Measurements from ENCODE around the gene EGFL7.

EGFL7 gene

GRCh38 chr9:136645352-136645902, 17.3 kb upstream of the EGFL7 start:
- Histone ChIP-seq H3K9me3 (ENCODE audit: control insufficient read depth, low read length) (no peaks in the 10 kb centered on the region), H3K27me3 (ENCODE audit: control insufficient read depth, insufficient read depth, low read length, poor library complexity, severe bottlenecking) (peaks cover 12% of the 10 kb centered on the region), H3K4me1 (ENCODE audit: control insufficient read depth, insufficient read depth, low read length) (peaks cover 28% of the 10 kb centered on the region), H3K4me3 (ENCODE audit: insufficient read depth, low read depth, low read length) (no peak overlapping the region), H3K36me3 (ENCODE audit: control insufficient read depth, insufficient read depth, low read length) (no peaks in the 10 kb centered on the region), H3K27ac (ENCODE audit: insufficient read depth, low read depth, low read length, poor library complexity, severe bottlenecking) (no peak overlapping the region)
- WGBS, 2 experiments: 91% methylated on average over 18 of the region's 18 CpGs

GRCh38 chr9:136645903-136646754, 16.6 kb upstream of the EGFL7 start:
- Histone ChIP-seq H3K9me3 (ENCODE audit: control insufficient read depth, low read length) (no peaks in the 10 kb centered on the region), H3K4me3 (ENCODE audit: insufficient read depth, low read depth, low read length) (no peak overlapping the region), H3K27ac (ENCODE audit: insufficient read depth, low read depth, low read length, poor library complexity, severe bottlenecking) (no peak overlapping the region)

GRCh38 chr9:136646827-136647711, 15.6 kb upstream of the EGFL7 start:
- Histone ChIP-seq H3K27me3 (ENCODE audit: control insufficient read depth, insufficient read depth, low read length, poor library complexity, severe bottlenecking) (peaks cover 12% of the 10 kb centered on the region), H3K4me1 (ENCODE audit: control insufficient read depth, insufficient read depth, low read length) (peaks cover 28% of the 10 kb centered on the region), H3K36me3 (ENCODE audit: control insufficient read depth, insufficient read depth, low read length) (no peaks in the 10 kb centered on the region), H3K9me3 (ENCODE audit: control insufficient read depth, low read length) (no peaks in the 10 kb centered on the region), H3K27ac (ENCODE audit: insufficient read depth, low read depth, low read length, poor library complexity, severe bottlenecking) (no peak overlapping the region), H3K4me3 (ENCODE audit: insufficient read depth, low read depth, low read length) (no peak overlapping the region)
- 87 to 89% methylated on average over 29 of the region's 29 CpGs for WGBS, 2 experiments

More at GRCh38 chr9:136645903-136646754, 16.6 kb upstream of the EGFL7 start:
- peaks cover 28% of the 10 kb centered on the region for H3K4me1 ChIP-seq (ENCODE audit: control insufficient read depth, insufficient read depth, low read length)
- no peaks in the 10 kb centered on the region for H3K36me3 ChIP-seq (ENCODE audit: control insufficient read depth, insufficient read depth, low read length)
- 83 to 85% methylated on average over 40 of the region's 40 CpGs for WGBS, 2 experiments
- H3K27me3 ChIP-seq (ENCODE audit: control insufficient read depth, insufficient read depth, low read length, poor library complexity, severe bottlenecking): peaks cover 12% of the 10 kb centered on the region

GRCh38 chr9:136648751-136649150, 14.0 kb upstream of the EGFL7 start:
- Histone ChIP-seq H3K4me3 (ENCODE audit: insufficient read depth, low read depth, low read length) (no peak overlapping the region), H3K4me1 (ENCODE audit: control insufficient read depth, insufficient read depth, low read length) (peaks cover 28% of the 10 kb centered on the region), H3K36me3 (ENCODE audit: control insufficient read depth, insufficient read depth, low read length) (no peaks in the 10 kb centered on the region), H3K27me3 (ENCODE audit: control insufficient read depth, insufficient read depth, low read length, poor library complexity, severe bottlenecking) (peaks cover 6% of the 10 kb centered on the region), H3K27ac (ENCODE audit: insufficient read depth, low read depth, low read length, poor library complexity, severe bottlenecking) (no peak overlapping the region), H3K9me3 (ENCODE audit: control insufficient read depth, low read length) (no peaks in the 10 kb centered on the region)
- 91 to 92% methylated on average over 15 to 16 of the region's 16 CpGs for WGBS, 2 experiments

- H3K4me1 ChIP-seq (ENCODE audit: control insufficient read depth, insufficient read depth, low read length): peaks cover 17% of the 10 kb centered on the region
- H3K4me3 ChIP-seq (ENCODE audit: insufficient read depth, low read depth, low read length): no peak overlapping the region
- H3K27me3 ChIP-seq (ENCODE audit: control insufficient read depth, insufficient read depth, low read length, poor library complexity, severe bottlenecking): no peaks in the 10 kb centered on the region
- no peaks in the 10 kb centered on the region for H3K9me3 ChIP-seq (ENCODE audit: control insufficient read depth, low read length)
- H3K27ac ChIP-seq (ENCODE audit: insufficient read depth, low read depth, low read length, poor library complexity, severe bottlenecking): no peak overlapping the region
- H3K36me3 ChIP-seq (ENCODE audit: control insufficient read depth, insufficient read depth, low read length): no peaks in the 10 kb centered on the region
- WGBS, 2 experiments: 95 to 96% methylated on average over 7 to 8 of the region's 8 CpGs
Measured at GRCh38 chr9:136650021-136650420, 12.7 kb upstream of the EGFL7 start.

GRCh38 chr9:136650648-136651047, 12.1 kb upstream of the EGFL7 start:
- Histone ChIP-seq H3K36me3 (ENCODE audit: control insufficient read depth, insufficient read depth, low read length) (no peaks in the 10 kb centered on the region), H3K4me3 (ENCODE audit: insufficient read depth, low read depth, low read length) (no peak overlapping the region), H3K27ac (ENCODE audit: insufficient read depth, low read depth, low read length, poor library complexity, severe bottlenecking) (no peak overlapping the region), H3K4me1 (ENCODE audit: control insufficient read depth, insufficient read depth, low read length) (peaks cover 12% of the 10 kb centered on the region), H3K9me3 (ENCODE audit: control insufficient read depth, low read length) (no peaks in the 10 kb centered on the region), H3K27me3 (ENCODE audit: control insufficient read depth, insufficient read depth, low read length, poor library complexity, severe bottlenecking) (no peaks in the 10 kb centered on the region)
- 94 to 96% methylated on average over 10 of the region's 10 CpGs for WGBS, 2 experiments

- H3K4me3 ChIP-seq (ENCODE audit: insufficient read depth, low read depth, low read length): no peak overlapping the region
- no peaks in the 10 kb centered on the region for H3K36me3 ChIP-seq (ENCODE audit: control insufficient read depth, insufficient read depth, low read length)
- no peaks in the 10 kb centered on the region for H3K27me3 ChIP-seq (ENCODE audit: control insufficient read depth, insufficient read depth, low read length, poor library complexity, severe bottlenecking)
- no peaks in the 10 kb centered on the region for H3K9me3 ChIP-seq (ENCODE audit: control insufficient read depth, low read length)
- H3K4me1 ChIP-seq (ENCODE audit: control insufficient read depth, insufficient read depth, low read length): no peaks in the 10 kb centered on the region
- WGBS, 2 experiments: 93 to 97% methylated on average over 11 of the region's 11 CpGs
- H3K27ac ChIP-seq (ENCODE audit: insufficient read depth, low read depth, low read length, poor library complexity, severe bottlenecking): no peak overlapping the region
Measured at GRCh38 chr9:136651860-136652259, 10.9 kb upstream of the EGFL7 start.

GRCh38 chr9:136653323-136654079, 9.2 kb upstream of the EGFL7 start:
- no peaks in the 10 kb centered on the region for H3K36me3 ChIP-seq (ENCODE audit: control insufficient read depth, insufficient read depth, low read length)
- H3K27me3 ChIP-seq (ENCODE audit: control insufficient read depth, insufficient read depth, low read length, poor library complexity, severe bottlenecking): no peaks in the 10 kb centered on the region
- H3K4me3 ChIP-seq (ENCODE audit: insufficient read depth, low read depth, low read length): no peak overlapping the region
- no peak overlapping the region for H3K27ac ChIP-seq (ENCODE audit: insufficient read depth, low read depth, low read length, poor library complexity, severe bottlenecking)
- 86 to 88% methylated on average over 43 of the region's 43 CpGs for WGBS, 2 experiments
- H3K4me1 ChIP-seq (ENCODE audit: control insufficient read depth, insufficient read depth, low read length): no peaks in the 10 kb centered on the region
- no peaks in the 10 kb centered on the region for H3K9me3 ChIP-seq (ENCODE audit: control insufficient read depth, low read length)

GRCh38 chr9:136654820-136655535, 7.7 kb upstream of the EGFL7 start:
- Histone ChIP-seq H3K4me3 (ENCODE audit: insufficient read depth, low read depth, low read length) (no peak overlapping the region), H3K4me1 (ENCODE audit: control insufficient read depth, insufficient read depth, low read length) (no peaks in the 10 kb centered on the region), H3K9me3 (ENCODE audit: control insufficient read depth, low read length) (no peaks in the 10 kb centered on the region), H3K27ac (ENCODE audit: insufficient read depth, low read depth, low read length, poor library complexity, severe bottlenecking) (no peak overlapping the region), H3K27me3 (ENCODE audit: control insufficient read depth, insufficient read depth, low read length, poor library complexity, severe bottlenecking) (no peaks in the 10 kb centered on the region), H3K36me3 (ENCODE audit: control insufficient read depth, insufficient read depth, low read length) (no peaks in the 10 kb centered on the region)
- WGBS, 2 experiments: 92 to 93% methylated on average over 15 of the region's 15 CpGs
